NCI-H1436 treated with DMSO at 0.1 percent for 48 hours (cell line): ENCODE results near the gene WNT4.

Experiments
- DNase-seq: peaks from one replicate; lab custom pipeline; 2025; lab: John Stamatoyannopoulos, UW

WNT4 gene

DNA sequence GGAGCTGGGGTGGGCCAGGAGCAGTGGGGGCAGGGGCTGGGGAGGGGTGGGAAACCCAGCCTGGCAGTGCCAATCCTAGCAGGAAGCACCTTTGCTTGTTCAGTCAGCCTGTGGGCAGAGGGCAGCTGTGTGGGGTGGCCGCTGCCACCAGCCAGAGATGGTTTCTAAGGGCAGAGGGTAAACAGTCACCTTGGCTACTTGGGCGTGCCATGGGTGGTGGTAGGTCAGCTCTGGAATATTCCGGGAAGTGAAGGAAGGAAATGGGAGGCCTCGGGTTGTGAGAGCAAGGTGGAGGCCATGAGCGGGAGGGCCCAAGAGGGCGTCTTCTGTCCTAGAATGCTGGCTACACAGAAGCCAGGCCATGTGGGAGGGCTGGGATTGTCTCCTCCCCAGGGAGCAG lies 20.7 kb upstream of the WNT4 start:
- no peak for DNase-seq

DNA sequence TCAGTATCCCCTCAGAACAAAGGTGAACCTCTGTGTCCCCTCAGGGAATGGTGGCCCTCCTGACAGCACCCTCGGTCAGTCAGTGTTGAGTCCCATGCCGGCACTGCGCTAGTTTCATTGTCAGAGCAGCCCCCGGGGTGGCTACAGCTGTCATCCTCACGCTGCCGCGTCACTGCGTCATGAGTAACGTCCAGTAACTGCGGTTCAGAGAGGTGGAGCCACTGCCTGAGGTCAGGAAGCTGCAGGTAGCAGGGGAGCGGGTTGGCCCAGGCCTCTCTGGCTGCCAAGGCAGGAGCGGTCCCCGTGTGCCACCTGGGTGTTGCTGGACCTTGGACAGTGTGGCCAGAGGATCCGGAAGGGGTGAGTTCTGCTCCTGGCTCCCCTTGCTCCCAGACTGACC lies 20.2 kb upstream of the WNT4 start:
- DNase-seq = no peak

GRCh38 chr1:22159891-22160290 lies 17.0 kb upstream of the WNT4 start:
- DNase-seq = no peak

DNA sequence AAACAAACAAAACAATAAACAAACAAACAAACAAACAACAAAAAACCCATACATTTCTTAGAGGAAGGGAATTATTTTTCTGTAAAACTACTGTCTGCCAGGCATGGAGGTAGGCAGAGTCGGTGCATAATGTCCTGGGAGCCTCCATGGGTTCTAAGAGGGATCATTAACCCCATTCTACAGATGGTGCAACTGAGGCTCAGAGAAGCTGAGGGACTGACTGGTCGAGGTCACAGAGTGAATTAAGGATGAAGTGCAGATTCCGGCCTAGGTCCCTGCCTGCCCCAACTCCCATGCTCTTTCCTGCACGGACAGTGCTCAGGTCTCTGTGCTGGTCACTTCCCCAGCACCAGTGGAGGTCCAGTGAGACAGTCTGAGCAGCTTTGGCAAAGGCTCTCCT lies 15.8 kb upstream of the WNT4 start:
- no peak for DNase-seq

- no peak for DNase-seq
Measured at GRCh38 chr1:22157359-22157966, 14.6 kb upstream of the WNT4 start.

DNA sequence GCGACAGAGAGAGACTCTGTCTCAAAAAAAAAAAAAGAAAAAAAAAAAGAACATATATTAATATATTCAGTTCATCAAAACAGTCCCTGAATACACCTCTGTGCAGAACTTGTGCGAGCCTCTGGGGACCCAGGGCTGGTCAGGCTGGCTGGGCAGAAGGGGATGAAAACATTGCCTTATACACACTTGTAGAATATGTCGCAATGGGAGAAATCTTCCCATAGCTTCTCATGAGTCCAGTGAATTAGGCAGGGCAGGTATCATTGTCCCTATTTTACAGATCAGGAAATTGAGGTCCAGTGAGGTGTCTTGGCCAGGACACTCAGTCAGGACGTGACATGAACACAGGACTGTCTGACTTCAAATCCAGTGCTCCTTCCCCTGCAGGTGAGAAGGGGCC lies 12.6 kb upstream of the WNT4 start:
- DNase-seq = no peak

DNA sequence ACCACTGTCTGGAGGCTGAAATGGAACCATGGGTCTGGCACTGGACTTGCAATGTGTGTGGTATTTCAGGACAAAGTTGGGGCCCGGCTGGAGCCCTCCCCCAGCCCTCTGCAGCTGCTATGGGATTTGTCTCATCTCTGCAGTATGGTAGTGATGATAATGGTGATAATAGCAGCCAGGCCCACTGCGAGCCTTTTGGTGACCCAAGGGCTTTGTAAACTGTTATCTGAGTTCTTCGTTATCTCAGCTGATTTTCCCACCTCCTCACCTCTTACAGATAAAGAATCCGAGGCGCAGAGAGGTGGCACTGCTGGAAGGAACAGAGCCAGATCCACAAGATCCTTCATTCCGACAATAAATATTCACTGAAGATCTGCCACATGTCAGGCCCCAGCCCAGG lies 11.7 kb upstream of the WNT4 start:
- no peak for DNase-seq

DNA sequence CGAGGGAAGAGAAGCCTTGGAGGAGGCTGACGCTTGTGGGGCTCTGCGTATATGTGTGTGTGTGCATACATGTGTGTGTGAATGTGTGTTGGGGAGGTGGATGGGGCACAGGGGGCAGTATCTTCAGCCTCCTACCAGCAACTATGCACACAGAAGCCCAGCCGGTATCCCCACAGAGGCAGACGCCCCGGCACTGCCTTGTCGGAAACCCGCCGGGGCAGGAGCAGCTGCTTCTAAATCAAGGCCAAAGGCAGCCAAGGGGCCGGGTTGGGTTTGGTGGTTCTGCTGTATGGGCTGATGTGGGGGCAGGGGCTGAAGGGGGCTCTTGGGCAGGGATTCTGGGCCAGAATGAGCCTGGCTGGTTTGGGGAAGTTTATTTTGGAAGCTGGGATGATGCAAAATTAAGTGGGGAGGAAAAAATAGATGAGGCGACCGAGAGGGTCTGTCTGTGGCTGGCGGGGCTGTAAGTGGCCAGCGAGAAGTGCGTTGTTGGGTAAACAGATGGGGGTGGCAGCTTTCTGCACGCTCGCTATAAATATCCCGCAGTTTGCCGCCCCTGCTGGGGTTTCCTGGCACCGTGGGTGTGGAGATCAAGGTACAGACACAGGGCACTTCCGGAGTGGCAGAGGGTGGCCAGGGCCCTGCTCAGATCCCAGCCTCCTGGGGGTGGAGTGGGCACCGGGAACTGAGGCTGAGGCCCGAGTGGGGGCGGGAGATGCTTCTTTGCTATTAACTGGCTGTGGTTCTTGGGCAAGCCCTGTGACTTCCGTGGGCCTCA lies 11.0 kb upstream of the WNT4 start:
- DNase-seq = no peak

- no peak for DNase-seq
Measured at GRCh38 chr1:22150923-22151322, 8.0 kb upstream of the WNT4 start.

GRCh38 chr1:22142315-22143064 lies 407 bp downstream of the WNT4 start:
- DNase-seq = no peak

DNA sequence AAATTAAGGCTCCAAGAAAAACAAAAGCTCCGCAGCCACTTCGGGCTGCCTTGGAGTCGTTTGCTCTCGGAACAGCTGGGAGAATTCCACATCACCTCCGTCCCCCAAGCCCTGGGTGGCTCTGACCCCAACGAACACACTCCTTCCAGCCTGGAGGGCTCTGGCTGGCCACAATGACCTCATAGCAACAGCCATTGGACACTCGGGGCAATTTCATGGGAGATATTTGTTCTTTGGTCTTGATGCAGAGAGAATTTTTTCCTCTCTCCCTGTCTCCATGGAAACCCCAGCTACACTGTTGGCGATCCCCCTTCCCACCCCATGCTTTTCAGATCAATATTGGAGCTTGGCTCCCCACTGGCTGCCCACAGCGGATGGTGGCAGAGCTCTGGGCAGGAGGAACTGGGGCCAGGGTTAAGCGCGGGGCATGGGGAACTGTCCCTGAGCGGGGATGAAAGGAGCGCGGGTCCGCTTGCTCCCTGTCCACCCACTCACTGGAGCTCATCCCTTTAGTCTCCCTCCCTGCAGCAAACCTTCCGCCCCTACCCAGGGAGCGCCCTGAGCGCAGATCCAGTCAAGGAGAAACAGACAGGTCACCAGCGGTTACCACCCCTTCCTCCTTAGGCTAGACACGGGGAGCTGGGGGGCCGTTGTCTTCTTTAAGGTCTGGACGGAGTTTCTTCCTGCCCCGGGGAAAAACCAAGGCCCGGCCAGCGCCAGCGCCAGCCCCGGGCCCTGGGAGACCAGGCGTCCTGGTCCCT lies 1.2 kb downstream of the WNT4 start:
- no peak for DNase-seq

- no peak for DNase-seq
Measured at GRCh38 chr1:22140694-22141093, 2.2 kb downstream of the WNT4 start.

DNA sequence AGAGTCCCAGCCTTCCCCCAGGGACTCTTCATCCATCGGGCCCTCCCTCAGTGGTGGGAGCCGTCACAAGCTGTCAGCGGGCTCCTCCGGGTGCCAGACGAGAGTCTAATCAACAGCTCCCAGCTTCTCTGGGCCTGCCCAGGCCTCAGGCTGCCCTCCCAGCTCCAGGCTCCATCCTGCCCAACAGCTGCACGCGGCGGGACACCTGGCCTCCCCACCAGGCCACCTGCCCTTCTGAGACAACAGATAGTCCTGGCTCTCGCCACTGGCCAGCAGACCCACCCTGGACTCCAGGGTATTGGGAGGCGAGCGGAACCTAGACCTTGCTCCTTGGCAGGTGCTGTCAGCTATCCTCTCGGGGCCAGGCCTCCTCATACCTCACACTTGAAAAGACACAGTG lies 3.1 kb downstream of the WNT4 start:
- no peak for DNase-seq

GRCh38 chr1:22139066-22139594 lies 3.8 kb downstream of the WNT4 start:
- peak; percentile 16 for DNase-seq

DNA sequence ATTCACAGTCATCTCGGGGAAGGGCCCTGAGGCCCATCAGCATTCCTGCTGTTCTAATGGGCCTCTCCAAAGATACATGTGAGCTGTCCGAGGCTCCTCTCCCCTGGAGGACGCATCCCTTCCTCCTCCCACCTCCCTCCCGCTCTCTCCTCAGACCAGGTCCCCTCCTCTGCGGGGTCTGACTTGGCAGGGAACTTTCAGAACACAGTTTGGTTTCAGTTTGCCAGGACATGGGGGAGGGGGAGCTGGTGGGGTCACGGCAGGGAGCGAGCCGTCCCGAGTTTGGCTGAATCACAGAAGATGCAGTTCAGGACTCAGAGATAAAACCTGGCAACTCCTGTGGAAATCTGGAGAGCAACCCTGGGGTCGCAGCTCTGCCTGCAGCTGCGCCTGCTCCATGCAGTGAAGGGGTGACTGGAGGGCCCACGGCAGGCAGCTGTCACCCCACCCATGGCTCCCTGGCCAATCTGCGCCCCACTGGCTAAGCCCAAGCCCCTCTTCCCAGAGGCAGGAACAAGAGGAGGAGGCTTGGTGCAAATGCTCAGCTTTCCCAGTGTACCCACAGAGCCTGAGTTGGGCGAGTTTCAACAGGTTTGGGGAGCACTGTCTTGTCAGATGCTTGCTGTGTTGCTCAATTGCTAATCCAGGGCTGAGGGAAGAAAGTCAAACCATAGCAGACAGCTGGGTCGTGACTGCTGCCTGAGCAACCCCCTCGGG lies 5.7 kb downstream of the WNT4 start:
- no peak for DNase-seq

- no peak for DNase-seq
Measured at GRCh38 chr1:22133931-22134324, 9.0 kb downstream of the WNT4 start.

DNA sequence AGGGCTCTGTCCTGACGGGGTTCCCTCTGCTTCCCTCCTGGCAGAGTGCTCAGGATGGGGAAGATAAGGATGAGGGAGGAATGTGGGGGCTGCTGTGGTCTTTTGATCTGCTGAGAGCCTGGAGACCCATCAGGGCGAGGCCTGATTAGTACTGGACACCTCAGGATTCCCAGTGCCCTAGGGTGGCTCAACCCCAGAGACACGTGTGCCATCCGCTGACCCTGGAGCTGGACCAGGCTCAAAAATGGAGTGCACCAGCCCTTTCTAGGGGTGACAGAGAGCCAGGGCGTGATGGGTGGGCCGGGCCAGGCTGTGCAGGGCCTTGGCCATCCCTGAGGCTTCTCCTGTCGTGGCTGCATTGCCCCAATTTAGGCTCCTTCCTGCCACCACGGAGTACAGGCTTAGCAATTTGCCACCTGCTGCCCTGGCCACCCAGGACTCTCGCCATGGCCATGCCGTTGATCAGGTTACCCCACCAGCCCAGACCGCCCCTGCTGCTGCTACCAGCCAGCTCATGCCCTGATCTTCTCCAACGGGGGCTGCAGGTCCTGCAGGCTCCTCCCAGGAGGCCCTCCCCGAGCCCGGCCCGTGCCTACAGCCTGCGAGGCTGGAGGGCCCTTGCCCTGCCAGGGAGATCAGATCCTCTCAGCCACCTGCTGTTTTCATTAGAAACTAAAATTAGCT lies 9.5 kb downstream of the WNT4 start:
- no peak for DNase-seq

- no peak for DNase-seq
Measured at GRCh38 chr1:22132517-22133235, 10.2 kb downstream of the WNT4 start.

DNA sequence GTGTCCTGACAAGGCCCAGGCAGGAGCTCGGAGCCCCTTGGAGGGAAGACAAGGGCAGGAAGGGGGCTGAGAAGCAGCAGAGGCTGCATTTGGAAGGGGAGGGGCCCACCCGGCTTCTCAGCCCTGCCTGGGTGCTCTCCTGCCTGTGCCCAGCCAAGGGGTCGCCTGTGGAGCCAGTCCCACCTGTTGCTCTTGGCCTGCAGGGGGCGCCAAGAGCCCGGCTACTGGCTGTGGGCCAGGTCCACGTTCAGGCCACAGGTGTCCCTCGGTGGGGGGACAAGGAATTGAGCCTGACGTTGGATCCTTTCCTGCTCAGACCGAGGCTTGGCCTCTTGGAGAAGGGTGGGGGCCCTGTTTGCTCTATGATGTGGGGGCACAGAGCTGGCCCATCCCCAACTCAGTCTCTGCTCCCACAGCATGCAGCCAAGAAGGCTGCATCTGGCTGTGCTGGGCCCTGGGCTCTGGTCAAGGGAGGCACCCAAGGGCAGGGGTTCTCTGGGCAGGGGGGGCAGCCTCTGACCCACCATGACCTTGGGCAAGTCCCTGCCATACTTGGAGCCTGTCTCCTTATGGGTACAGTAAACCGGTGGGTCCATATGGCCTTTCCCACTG lies 10.9 kb downstream of the WNT4 start:
- DNase-seq = no peak

DNA sequence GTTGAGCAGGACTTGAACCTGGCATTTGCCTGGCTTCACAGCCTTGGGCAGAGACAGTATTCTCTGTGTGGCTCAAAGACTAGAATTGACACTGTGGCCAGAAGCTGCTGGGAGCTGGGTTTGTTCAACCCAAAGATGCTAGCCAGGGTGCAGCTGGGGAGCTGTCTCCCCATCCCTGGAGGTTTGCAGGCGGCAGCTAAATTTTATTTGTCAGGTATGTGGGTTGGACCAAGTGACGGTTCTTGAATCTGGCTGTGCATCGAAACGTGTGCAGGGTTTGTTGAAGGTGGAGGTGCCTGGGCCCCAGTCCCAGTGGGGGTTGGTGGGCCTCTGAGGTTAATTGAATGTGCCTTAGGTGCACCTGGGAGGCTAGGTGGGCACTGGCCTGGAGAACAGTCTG lies 11.8 kb downstream of the WNT4 start:
- no peak for DNase-seq
